Umbilical cord (tissue), 2 donors: Measurements from ENCODE around the gene ATXN1L. TPM values are rescaled to one million over a fixed set of nuclear protein-coding genes. Genes with fewer than 3 reads are reported as not detected.
"Not testable (repeated sequence)": the region's sequence is repeated elsewhere in the genome, so short reads cannot be mapped to it uniquely, and the experiment has no call there.

Experiments used
- DNase-seq: peaks from one replicate; pipeline ENCODE4 v3.0.0-alpha.2; 2015; ENCODE audit warnings: low spot score
- total RNA-seq: library from RNA; depleted of rRNA; stranded (reverse); fragments of >200 nt; gene quantifications from one replicate; pipeline ENCODE4 v1.2.3, GENCODE V29; 2014; ENCODE audit warnings: low replicate concordance; ENCODE audit not compliant: insufficient read depth

Gene ATXN1L, protein sequence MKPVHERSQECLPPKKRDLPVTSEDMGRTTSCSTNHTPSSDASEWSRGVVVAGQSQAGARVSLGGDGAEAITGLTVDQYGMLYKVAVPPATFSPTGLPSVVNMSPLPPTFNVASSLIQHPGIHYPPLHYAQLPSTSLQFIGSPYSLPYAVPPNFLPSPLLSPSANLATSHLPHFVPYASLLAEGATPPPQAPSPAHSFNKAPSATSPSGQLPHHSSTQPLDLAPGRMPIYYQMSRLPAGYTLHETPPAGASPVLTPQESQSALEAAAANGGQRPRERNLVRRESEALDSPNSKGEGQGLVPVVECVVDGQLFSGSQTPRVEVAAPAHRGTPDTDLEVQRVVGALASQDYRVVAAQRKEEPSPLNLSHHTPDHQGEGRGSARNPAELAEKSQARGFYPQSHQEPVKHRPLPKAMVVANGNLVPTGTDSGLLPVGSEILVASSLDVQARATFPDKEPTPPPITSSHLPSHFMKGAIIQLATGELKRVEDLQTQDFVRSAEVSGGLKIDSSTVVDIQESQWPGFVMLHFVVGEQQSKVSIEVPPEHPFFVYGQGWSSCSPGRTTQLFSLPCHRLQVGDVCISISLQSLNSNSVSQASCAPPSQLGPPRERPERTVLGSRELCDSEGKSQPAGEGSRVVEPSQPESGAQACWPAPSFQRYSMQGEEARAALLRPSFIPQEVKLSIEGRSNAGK
- total RNA-seq = 16.4 TPM

DNA sequence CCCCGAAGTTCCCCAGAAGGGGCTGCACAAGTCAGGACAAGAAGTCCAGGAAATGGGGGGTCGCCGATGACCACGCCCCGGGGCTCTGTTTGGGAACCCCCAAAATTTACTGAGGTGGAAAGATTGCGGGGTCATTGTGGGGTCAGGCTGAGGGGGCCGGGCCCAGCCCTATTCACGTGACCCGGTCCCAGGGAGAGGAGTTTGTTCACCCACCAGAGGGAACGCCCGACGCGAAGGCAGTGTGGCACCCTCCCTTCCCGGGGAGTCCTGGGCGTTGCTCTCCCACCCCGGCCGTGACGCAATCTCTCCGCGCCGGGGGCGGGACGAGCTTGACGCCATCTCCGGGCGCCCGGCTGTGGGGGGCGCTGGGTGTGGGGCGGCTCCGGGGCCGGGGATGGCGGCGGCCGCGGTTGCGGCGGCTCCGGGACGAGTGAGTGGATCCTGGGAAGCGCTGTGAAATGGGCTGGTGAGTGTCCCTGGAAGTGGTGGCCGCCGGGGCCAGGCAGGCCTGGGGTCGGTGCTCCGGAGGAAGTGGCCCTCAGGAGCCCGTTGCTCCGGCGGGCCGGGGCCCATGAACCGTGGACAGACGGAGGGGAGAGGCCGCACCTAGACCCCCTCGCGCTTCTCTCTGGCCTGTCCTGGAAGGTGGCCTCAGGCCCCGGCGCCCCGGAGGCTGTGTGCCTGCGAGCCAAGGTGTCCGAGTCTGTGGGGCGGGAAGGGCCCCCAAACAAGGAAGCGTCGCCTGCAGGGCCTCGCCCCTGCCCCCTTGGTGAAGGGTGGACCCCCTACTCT lies at the start of gene ATXN1L:
ATXN1L (plus strand) TSS at position 338 of the 792 bp plus-strand sequence. CDS start 3,765 bp downstream, outside the sequence.
- DNase-seq = peak; percentile 93

DNA sequence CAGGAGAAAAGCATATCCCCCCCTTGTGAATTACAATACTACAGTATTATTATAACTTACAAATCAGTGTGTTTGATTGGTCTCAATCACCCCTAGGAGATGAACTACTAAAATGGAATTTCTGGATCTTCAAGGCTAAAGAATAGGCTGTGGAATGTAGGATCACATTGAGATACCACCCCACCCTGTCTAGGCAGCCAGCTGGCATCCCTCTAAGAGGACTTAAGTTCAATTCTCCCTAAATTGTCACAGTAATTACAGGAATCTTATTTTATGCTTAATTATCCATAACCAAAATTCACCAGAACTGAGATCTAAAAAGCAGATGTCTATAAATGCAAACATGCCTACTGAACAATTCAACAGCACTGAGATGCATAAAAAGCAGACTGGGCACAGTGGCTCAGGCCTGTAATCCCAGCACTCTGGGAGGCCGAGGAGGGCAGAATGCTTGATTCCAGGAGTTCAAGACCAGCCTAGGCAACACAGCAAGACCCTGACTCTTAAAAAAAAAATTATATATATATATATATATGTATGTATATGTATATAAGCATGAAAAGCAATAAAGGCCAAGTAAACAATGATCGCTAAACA lies 49.2 kb upstream of the ATXN1L start:
- DNase-seq = no peak

DNA sequence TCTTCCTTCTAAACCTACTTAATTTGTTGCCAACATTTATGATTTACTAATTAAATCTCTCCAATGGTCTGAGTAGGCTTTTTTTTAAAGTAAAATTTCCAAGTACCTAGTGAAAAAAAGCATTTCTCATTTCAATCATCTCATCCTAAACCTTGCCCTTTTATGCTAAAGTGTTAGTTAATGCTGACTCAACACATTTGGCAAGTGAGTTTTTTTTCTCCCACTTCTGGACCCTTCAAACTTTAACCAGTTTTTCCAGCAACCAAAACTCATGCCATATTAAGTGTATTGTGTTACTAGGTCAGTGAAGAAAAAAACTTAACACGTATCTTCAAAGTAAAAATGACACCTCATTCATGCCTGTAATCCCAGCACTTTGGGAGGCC lies 42.5 kb upstream of the ATXN1L start:
- DNase-seq = no peak

DNA sequence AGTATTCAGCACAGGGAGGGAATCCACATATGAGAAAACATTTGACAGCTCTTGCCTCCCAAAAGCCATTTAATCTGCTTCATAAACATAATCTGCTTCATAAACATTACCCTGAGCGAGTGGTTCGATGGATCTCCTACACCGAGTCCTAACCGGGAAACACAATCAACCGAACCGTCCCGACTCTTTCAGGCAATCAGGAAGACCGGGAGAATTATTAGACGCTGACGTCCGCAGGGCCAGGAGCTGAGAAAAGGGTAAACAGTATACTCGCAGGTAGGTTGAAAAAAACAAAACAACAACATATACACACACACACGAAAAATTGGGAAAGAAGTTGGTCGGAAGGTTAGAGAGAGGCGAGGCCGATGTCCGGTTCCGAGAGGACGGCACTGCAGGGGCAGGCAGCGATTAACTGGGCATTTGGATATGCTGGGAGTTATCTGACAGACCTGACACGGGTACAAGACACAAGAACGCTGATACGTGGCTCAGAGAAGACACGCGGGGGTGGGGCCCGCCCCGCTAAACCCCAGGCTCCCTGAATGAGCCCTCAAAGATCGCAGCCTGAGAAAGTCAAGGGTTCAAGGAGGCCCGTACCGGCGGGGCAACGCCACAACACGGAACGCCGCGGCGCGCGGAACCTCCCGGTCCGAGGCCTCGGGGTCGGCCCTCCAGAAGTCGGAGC lies 37.7 kb upstream of the ATXN1L start:
- DNase-seq = peak; percentile 26

DNA sequence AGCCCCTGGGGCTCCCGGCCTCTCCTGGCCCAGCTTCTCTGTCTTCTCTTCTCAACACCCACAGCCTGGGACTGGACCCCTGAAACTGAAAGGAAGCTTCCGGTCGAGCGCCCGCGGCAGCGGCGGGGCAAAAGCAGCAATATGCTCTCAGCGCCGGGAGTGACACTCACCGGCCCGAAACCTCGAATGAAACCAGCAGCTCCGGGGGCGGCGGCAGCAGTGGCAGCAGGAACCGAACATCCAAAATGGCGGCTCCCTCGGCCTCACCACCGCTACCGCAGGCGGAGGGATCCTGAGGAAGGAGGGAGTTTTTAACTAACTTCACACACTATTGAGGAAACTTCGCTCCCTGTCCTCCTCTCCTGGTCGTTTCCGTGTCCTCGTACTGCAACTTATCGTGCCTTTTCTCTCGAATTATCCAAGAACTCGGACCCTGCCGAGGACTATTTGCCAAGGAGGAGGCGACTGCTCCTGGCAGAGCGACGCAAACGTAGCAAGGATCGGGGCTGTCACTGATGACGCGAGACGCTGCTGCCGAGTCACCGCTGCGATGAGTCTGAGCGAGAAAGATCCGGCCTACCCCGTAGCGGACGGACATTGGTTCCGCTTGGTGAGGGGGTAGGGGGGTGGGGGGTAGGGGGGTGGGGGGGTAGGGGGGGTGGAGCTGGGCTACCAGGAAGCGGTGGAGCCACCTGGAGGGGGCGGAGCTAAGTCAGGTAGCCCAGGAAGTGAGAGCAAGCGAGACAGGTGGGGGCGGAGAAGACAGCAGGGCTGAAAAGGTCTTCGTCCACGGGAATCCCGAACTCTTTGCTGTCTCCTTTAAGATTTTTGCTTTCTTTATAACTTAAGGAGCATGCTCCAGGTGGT lies 37.0 kb upstream of the ATXN1L start, which contains the start of gene AP1G1:
AP1G1 (minus strand) TSS at position 242 of the 867 bp plus-strand sequence. CDS start 19,355 bp downstream, outside the sequence.
- peak; percentile 99 for DNase-seq

DNA sequence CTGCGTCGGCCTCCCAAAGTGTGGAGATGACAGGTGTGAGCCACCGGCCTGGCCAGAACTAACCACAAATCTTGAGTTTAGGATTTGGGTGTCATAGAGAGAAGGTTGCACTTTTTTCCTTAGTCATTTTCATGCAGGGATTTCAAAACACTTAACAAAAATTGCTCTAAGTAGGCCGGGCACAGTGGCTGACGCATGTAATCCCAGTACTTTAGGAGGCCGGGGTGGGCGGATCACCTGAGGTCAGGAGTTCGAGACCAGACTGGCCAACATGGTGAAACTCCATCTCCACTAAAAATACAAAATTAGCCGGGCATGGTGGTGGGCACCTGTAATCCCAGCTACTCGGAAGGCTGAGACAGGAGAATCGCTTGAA lies 35.6 kb upstream of the ATXN1L start:
- DNase-seq = not testable (repeated sequence)

DNA sequence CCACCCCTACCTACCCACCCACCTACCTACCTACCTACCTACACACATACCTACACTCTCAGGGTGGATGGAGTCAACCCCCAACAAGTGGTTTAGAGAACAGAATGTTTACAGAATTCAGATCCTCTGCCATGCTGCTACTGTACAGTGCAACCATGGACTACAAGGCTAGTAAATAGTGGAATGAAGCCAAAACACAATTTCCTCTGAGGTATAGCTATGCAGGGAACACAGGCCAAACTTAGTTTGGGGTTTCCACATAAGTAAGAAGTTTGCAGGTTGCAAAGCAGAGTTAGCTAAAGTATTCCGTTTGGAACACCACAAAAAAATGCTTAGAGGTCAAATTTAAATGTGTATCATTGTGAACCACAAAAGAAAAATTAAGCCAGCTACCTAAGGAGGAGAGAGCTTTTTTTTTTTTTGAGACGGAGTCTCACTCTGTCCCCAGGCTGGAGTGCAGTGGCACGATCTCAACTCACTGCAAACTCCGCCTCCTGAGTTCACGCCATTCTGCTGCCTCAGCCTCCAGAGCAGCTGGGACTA lies 34.4 kb upstream of the ATXN1L start:
- no peak for DNase-seq

DNA sequence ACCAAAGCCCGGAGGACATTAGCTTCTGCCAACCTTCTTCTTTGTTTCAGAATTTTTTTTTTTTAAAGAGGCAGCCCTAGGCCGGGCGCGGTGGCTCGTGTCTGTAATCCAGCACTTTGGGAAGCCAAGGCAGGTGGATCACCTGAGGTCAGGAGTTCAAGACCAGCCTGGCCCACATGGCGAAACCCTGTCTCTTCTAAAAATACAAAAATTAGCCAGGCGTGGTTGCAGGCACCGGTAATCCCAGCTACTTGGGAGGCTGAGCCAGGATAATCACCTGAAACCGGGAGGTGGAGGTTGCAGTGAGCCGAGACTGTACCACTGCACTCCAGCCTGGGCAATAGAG lies 28.6 kb upstream of the ATXN1L start:
- DNase-seq = not testable (repeated sequence)

DNA sequence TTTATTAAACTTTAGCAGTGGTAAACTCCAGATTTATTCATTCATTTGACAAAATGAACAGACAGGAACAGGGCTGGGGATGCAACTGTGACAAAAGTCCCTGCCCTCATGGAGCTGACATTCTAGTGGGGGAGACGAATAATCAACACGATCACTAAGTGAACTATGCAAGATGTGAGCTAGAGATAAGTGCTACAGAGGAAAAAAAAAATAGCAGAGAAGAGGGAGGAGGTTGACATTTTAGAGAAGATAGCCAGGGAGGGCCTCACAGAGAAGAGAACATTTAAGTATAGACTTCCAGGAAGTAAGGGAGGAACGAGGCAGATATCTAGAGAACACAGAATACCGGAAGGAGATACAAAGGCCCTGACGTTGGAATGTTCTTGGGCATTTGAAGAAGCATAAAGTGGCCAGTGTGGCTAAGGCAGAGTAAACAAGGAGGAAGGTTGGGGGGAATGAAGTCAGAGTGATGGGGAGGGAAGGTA lies 19.2 kb upstream of the ATXN1L start:
- no peak for DNase-seq

DNA sequence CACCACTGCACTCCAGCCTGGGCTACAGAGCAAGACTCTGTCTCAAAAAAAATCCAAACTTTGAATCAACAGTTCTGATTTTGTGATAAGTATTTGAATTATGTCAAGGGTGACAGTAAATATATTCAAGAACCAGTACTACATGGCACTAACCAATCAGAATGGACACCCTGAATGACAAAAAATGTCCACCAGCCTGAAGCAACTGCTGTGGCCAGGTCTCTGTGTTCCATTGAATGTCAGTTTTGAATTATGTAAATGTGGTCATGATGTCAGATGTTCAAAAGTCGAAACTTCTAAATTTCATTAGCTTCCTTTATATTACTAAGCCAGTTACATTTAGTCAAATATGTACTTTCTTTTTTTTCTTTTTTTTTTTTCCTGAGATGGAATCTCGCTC lies 15.4 kb upstream of the ATXN1L start:
- no peak for DNase-seq

DNA sequence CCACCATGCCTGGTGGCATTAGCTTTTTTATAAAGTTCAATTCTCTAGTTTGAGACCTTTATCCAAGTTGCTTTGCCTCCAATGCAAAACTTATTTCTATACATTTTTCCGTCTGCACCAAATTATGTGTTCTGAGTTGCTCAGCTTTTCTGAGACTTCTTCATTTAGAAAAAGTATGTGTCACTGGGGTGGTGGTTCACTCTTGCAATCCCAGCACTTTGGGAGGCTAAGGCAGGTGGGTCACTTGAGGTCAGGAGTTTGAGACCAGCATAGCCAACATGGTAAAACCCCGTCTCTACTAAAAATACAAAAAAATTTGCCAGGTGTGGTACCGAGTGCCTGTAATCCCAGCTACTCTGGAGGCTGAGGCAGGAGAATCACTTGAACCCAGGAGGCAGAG lies 14.1 kb upstream of the ATXN1L start:
- not testable (repeated sequence) for DNase-seq

DNA sequence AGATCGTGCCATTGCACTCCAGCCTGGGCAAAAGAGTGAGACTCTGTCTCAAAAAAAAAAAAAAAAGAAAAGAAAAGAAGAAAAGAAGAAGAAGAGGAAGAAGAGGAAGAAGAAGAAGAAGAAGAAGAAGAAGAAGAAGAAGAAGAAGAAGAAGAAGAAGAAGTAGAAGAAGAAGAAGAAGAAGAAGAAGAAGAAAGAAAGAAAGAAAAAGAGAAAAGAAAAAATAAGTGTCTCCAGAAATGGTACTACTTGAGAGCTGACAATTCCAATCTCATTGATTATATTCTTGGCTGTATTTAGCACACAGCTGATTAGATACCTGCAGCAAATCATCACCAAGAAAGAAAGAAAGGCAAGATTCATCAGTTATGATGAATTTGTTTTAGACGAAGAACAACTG lies 13.7 kb upstream of the ATXN1L start:
- not testable (repeated sequence) for DNase-seq

DNA sequence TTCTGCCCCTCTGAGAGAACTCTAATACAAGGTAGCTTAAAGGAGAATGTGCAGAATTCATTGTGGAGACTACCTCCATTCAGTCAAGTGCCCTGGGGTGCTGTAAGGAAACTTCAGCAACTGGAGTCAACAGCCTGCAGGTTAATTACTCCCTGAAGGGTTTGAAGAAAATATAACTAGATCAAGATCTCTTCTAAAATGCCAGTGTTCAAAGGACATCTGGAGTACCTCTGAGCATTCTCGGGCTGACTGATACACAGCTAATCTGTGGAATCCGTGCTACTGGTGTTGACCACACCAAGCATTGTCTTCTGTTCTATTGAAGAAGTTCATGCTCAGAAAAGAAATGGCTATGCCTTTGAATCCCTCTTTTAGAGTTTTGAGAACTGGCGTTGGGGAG lies 11.5 kb upstream of the ATXN1L start:
- no peak for DNase-seq

DNA sequence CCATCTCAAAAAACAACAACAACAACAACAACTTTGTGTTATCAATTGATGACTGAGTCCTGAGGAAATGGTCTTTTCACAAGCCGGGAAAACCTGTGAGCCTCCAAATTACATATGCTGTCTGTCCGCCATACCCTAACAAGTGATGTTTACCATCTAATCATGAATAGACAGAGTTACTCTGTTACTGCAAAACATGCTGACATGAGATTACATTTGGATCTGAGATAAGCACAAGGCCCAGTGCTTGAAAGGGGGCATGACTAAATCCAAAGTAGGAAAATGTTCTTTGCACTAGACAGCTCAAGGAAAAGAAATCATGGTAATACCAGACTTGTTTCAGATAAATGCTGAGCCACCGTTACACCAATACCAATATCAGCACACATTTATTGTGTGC lies 8.6 kb upstream of the ATXN1L start:
- no peak for DNase-seq

DNA sequence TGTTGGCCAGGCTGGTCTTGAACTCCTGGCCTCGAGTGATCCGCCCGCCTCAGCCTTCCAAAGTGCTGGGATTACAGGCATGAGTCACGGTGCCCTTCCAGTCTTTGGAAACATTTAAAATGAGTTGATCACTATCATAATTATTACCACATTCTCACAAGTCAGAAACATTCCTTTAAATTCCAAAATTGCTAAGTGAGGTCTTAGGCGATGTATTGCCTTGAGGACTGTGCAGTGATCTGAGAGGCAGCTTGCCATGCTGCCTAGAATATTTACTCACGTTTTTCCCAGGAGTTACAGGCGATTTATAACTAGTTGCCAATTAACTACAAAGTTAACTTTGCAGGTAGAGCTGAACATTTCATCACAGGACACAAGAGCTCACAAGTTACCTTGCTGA lies 5.7 kb upstream of the ATXN1L start:
- no peak for DNase-seq

DNA sequence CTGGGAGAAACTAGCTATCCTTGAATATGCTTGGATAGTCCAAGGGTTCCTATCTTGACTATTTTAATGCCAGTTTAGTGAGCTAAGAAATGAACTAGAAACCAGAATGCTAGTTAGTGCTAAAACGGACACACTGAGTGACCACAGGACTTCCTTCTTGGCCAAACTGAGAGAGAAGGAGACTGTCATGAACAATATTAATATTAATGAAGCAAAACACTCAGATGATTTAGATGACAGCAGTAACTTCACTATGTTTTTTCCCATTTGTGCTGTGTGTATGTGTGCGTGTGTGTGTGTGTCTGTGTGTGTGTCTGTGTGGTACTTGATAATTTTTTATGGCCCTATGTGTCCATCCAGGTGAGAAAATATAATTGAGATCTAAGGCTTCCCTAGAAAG lies 2.2 kb upstream of the ATXN1L start:
- DNase-seq = no peak

DNA sequence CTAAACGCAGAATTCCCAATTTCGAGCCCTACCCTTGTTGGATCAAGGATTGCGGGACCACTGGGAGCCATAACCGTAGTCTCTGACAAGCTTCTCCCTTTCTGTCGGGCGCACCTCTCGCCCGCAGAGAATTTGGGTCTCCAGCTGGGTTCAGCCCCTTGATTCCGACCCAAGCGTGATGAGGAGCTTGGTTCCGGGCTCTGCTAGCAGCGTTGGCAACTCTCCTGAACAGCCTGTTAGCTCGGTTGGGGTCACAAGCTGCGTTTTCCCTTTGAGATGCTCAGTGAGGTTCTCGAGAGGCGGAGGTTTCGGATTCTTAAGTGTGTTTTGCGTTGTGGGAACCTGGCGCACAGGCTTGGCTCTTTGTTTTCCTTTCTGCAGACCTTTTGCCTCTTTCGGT lies 655 bp downstream of the ATXN1L start:
- DNase-seq = no peak

DNA sequence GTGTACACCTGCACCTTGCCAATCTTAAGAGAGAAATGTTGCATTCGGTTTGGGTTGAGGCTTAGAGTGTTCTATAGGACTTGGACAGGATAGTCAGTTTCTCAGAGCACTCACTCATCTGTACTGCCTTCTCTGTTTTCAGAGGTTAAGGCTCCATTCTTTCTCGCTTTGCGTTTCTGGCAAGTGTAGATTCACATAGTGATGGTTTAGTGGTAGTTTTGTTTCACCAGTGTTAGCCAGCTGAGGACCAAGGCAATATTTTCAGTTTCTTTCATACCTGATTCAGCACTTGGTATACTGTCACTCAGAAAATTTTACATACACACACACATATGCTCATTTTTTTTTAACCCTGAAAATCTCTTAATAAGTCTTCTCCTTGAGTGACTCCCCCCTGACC lies 1.3 kb downstream of the ATXN1L start:
- no peak for DNase-seq

DNA sequence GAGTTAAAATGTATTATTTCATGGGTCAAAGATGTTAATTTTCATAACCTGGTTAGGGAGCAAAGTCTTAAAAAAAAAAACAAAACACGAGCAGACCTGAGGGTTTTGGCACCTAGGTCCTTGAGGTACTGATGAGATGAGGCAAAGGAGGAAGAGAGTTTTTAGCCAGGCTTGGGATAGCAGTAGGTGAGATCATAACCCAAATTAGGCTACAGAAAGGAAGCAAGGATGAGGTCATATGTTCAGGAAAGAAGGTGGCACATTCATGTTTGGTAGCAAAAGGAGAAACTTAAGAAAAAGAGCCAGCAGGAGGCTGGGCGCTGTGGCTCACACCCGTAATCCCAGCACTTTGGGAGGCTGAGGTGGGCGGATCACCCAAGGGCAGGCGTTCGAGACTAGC lies 2.8 kb downstream of the ATXN1L start:
- no peak for DNase-seq

DNA sequence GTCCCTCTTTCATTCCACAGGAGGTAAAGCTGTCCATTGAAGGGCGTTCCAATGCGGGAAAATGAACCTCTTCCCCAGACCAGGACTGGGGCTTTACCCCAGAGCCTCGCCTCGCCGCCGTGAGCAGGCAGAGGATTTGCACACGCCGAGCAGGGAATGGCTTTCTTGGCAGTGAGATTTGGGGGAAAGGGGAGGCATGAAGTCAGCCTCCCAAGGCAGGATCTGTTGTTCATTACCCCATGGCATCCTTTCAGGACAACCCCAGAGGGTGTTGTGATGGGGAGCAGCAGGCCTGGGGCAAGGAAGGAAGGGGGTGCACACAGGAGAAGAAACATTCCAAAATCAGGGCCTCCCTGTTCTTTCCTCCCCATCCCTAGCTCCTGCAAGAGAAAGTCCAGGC lies 6.0 kb downstream of the ATXN1L start:
- peak; percentile 94 for DNase-seq
